Prostate gland (tissue), 2 donors: Measurements from ENCODE around the gene PPP1R14B. TPM values are rescaled to one million over a fixed set of nuclear protein-coding genes. Genes with fewer than 3 reads are reported as not detected.
A peak's percentile ranks its signal among the peaks of the same experiment; 100 is the strongest.

ENCODE experiments used
- DNase-seq: peaks from one replicate; pipeline ENCODE4 v3.0.0-alpha.2; 2019; ENCODE audit warnings: low spot score
- H3K27ac ChIP-seq, 2 donors: fragments of 200-600 bp; sonication (generic); 2 replicates each; pipeline ENCODE4 v1.5.1; 2017 to 2019
- H3K27me3 ChIP-seq: fragments of 200-600 bp; sonication (generic); replicated peaks from 2 replicates; pipeline ENCODE4 v1.5.1; 2019; ENCODE audit not compliant: insufficient read depth
- H3K36me3 ChIP-seq, 2 donors: fragments of 200-600 bp; sonication (generic); 1 replicate in 1 of 2; 2 replicates in 1 of 2; pipeline versions ENCODE4 v1.5.1 to v1.8.1; 2017 to 2019
- H3K4me1 ChIP-seq: fragments of 200-600 bp; sonication (generic); replicated peaks from 2 replicates; pipeline ENCODE4 v1.5.1; 2019
- H3K4me3 ChIP-seq, 2 donors: fragments of 200-600 bp; sonication (generic); 2 replicates each; pipeline ENCODE4 v1.5.1; 2017 to 2019
- H3K9me3 ChIP-seq: fragments of 200-600 bp; sonication (generic); 2 replicates; pipeline ENCODE4 v1.5.1; 2017
- POLR2A ChIP-seq: fragments of 450-650 bp; IDR thresholded peaks from one replicate; pipeline ENCODE4 v1.6.1; 2016; ENCODE audit warnings: antibody characterized with exemption, mild to moderate bottlenecking
- POLR2AphosphoS5 ChIP-seq: sonication (generic); formaldehyde crosslinking; IDR thresholded peaks from one replicate; pipeline ENCODE4 v1.6.1; 2017; ENCODE audit warnings: antibody characterized with exemption
- WGBS: methylation state at CpG from one replicate; pipeline ENCODE4 v1.1.5; 2018; 5-methylcytosine and 5-hydroxymethylcytosine counted together
- intact Hi-C: fragments of 100-400 bp; cut with DNase I; formaldehyde crosslinking; loops from one replicate; pipeline ENCODE4 v1.14.2; 2022
- total RNA-seq, 2 donors: library from RNA; depleted of rRNA; stranded (reverse); fragments of >200 nt; gene quantifications; one replicate each; pipeline ENCODE4 v1.1.0, GENCODE V29; 2016
- TF ChIP-seq, protein P1 (sequence below), 4 experiments: fragments of 200-600 bp in 2 of 4; fragments of 450-650 bp in 2 of 4; sonication (generic) in 2 of 4; IDR thresholded peaks; 1 replicate in 3 of 4; 2 replicates in 1 of 4; pipeline ENCODE4 v1.5.1; 2016 to 2019; ENCODE audit warnings: antibody characterized with exemption in 4 of 4, mild to moderate bottlenecking in 2 of 4, moderate library complexity in 2 of 4

The PPP1R14B gene
- total RNA-seq, 2 donors from 2014 or later: 60.5 to 69.3 TPM

- intact Hi-C loops: no loop called here
- peak overlapping the region in 1 of 2 donors; percentile 16 for H3K27ac ChIP-seq
- no peaks in the 10 kb centered on the region for H3K9me3 ChIP-seq
- DNase-seq: peak; percentile 94
- 16% methylated on average over 7 of the region's 7 CpGs for WGBS
- no peaks in the 10 kb centered on the region for H3K27me3 ChIP-seq
- H3K36me3 ChIP-seq: peaks cover 5 to 17% of the 10 kb centered on the region in 2 donors
- H3K4me3 ChIP-seq: no peak overlapping the region
- H3K4me1 ChIP-seq: no peaks in the 10 kb centered on the region
- TF ChIP-seq, protein P1, sequence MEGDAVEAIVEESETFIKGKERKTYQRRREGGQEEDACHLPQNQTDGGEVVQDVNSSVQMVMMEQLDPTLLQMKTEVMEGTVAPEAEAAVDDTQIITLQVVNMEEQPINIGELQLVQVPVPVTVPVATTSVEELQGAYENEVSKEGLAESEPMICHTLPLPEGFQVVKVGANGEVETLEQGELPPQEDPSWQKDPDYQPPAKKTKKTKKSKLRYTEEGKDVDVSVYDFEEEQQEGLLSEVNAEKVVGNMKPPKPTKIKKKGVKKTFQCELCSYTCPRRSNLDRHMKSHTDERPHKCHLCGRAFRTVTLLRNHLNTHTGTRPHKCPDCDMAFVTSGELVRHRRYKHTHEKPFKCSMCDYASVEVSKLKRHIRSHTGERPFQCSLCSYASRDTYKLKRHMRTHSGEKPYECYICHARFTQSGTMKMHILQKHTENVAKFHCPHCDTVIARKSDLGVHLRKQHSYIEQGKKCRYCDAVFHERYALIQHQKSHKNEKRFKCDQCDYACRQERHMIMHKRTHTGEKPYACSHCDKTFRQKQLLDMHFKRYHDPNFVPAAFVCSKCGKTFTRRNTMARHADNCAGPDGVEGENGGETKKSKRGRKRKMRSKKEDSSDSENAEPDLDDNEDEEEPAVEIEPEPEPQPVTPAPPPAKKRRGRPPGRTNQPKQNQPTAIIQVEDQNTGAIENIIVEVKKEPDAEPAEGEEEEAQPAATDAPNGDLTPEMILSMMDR (IDR thresholded peaks at IDR 0.05): peak; percentile 24 to 90 (median 76)
- TF ChIP-seq POLR2AphosphoS5 (peak; percentile 90), POLR2A (no peak)
These were observed 42.2 kb downstream of the PPP1R14B start for GRCh38 chr11:64204464-64204989.

GRCh38 chr11:64204080-64204440, 42.7 kb downstream of the PPP1R14B start:
- H3K36me3 ChIP-seq: peaks cover 5 to 17% of the 10 kb centered on the region in 2 donors

DNA sequence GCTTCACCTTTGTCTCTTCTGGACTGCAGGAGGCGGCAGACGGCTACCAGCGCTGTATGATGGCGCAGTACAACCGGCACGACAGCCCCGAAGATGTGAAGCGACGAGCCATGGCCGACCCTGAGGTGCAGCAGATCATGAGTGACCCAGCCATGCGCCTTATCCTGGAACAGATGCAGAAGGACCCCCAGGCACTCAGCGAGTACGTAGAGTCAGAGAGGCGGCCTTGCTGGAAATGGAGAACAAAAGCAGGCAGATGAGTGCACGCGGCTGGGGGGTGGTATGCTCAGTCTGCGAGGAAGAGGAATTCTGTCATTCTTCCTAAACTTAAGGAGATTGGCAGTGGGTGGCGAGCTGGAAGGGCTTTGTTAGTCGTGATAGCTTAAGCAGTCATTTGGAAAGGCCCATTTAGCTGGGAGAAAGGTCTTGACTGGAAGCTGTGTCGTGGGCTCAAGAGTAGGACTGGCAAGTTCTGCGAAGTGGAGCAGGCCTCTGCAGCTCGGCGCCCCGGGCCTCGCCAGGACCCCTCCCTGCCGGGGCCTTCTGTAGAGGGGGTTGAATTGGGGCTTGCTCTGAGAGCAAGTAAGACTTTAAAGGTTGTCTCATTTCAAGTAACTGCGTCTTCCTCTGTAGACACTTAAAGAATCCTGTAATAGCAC, 43.2 kb downstream of the PPP1R14B start:
- no peak for TF ChIP-seq POLR2AphosphoS5
- TF ChIP-seq, protein P1 (IDR thresholded peaks at IDR 0.05): no peak
- TF ChIP-seq POLR2A: no peak
- DNase-seq: no peak
- Histone ChIP-seq H3K27me3 (no peaks in the 10 kb centered on the region), H3K9me3 (no peaks in the 10 kb centered on the region), H3K4me1 (no peaks in the 10 kb centered on the region), H3K27ac (no peak overlapping the region), H3K4me3 (no peak overlapping the region), H3K36me3 (peaks cover 5 to 17% of the 10 kb centered on the region in 2 donors)
- intact Hi-C loops: no loop called here
- 80% methylated on average over 27 of the region's 27 CpGs for WGBS

More at GRCh38 chr11:64204080-64204440, 42.7 kb downstream of the PPP1R14B start:
- no peaks in the 10 kb centered on the region for H3K4me1 ChIP-seq
- no peaks in the 10 kb centered on the region for H3K27me3 ChIP-seq
- no peak for DNase-seq
- TF ChIP-seq POLR2A: no peak
- TF ChIP-seq, protein P1 (IDR thresholded peaks at IDR 0.05): no peak
- no peak for TF ChIP-seq POLR2AphosphoS5
- H3K4me3 ChIP-seq: no peak overlapping the region
- intact Hi-C loops: no loop called here
- 49% methylated on average over 16 of the region's 16 CpGs for WGBS
- peak overlapping the region in 1 of 2 donors; percentile 16 for H3K27ac ChIP-seq
- H3K9me3 ChIP-seq: no peaks in the 10 kb centered on the region

GRCh38 chr11:64202992-64203391, 43.8 kb downstream of the PPP1R14B start:
- Histone ChIP-seq H3K9me3 (no peaks in the 10 kb centered on the region), H3K27me3 (no peaks in the 10 kb centered on the region), H3K4me3 (no peak overlapping the region), H3K4me1 (no peaks in the 10 kb centered on the region), H3K36me3 (peaks cover 5 to 17% of the 10 kb centered on the region in 2 donors), H3K27ac (no peak overlapping the region)
- TF ChIP-seq POLR2AphosphoS5: no peak
- TF ChIP-seq, protein P1 (IDR thresholded peaks at IDR 0.05): no peak
- TF ChIP-seq POLR2A: no peak
- 96% methylated on average over 9 of the region's 9 CpGs for WGBS
- no peak for DNase-seq
- intact Hi-C loops: no loop called here

DNA sequence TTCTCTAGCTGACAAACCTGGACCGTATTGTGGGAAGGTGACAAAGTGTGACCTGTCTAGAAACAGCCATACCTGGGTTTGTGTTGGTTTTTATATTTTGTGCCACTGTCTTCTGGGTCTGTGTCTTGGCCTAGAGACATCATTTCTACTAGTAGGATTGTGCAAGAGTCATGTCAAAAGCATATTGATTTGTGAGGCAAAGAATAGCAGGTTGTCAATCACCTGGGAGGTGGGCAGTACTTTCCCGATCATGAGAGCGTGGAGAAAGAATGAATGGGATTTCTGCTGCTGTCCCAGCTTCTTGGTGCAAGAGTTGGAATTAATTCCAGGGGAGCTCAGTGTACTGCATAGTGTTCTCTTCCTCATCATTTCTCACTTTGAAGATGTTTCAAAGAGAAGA, 45.2 kb downstream of the PPP1R14B start:
- TF ChIP-seq, protein P1 (IDR thresholded peaks at IDR 0.05): no peak
- no peak for TF ChIP-seq POLR2AphosphoS5
- no peak for TF ChIP-seq POLR2A
- peaks cover 9 to 17% of the 10 kb centered on the region in 2 donors for H3K36me3 ChIP-seq
- DNase-seq: no peak
- H3K4me3 ChIP-seq: no peak overlapping the region
- no peaks in the 10 kb centered on the region for H3K9me3 ChIP-seq
- WGBS: 80% methylated on average over 3 of the region's 3 CpGs
- no peaks in the 10 kb centered on the region for H3K27me3 ChIP-seq
- intact Hi-C loops: no loop called here
- H3K4me1 ChIP-seq: no peaks in the 10 kb centered on the region
- no peak overlapping the region for H3K27ac ChIP-seq
